T-helper 1 cell treated with Interleukin-12 subunit alpha and Interleukin-12 subunit beta and Interleukin-4 antibody, amounts not matched to agents 30 μg/mL and 1 μg/mL, for 36 hours (primary cell): Measurements from ENCODE around the gene GTF2H4.

Experiments
- H3K27ac Mint-ChIP-seq: one replicate; pipeline ENCODE4 v1.8.0; 2021; ENCODE audit warnings: mild to moderate bottlenecking, mixed read lengths
- H3K27me3 Mint-ChIP-seq: one replicate; pipeline ENCODE4 v1.8.0; 2021; ENCODE audit warnings: low read depth, mixed read lengths
- H3K36me3 Mint-ChIP-seq: one replicate; pipeline ENCODE4 v1.8.0; 2021; ENCODE audit warnings: low read depth, mixed read lengths
- H3K4me1 Mint-ChIP-seq: one replicate; pipeline ENCODE4 v1.8.0; 2021; ENCODE audit warnings: low read depth, mixed read lengths
- H3K4me3 Mint-ChIP-seq: one replicate; pipeline ENCODE4 v1.8.0; 2021; ENCODE audit warnings: mild to moderate bottlenecking, moderate library complexity, mixed read lengths
- H3K9me3 Mint-ChIP-seq: one replicate; pipeline ENCODE4 v1.8.0; 2021; ENCODE audit warnings: mixed read lengths

The GTF2H4 gene

GRCh38 chr6:30886897-30887255, 21.1 kb upstream of the GTF2H4 start:
- peaks cover 5% of the 10 kb centered on the region for H3K36me3 Mint-ChIP-seq
- no peak overlapping the region for H3K27ac Mint-ChIP-seq
- H3K27me3 Mint-ChIP-seq = peaks cover 12% of the 10 kb centered on the region
- H3K4me3 Mint-ChIP-seq = no peak overlapping the region
- H3K9me3 Mint-ChIP-seq = no peaks in the 10 kb centered on the region
- H3K4me1 Mint-ChIP-seq = peaks cover 23% of the 10 kb centered on the region

GRCh38 chr6:30887901-30888815, 19.8 kb upstream of the GTF2H4 start:
- no peak overlapping the region for H3K27ac Mint-ChIP-seq
- H3K36me3 Mint-ChIP-seq = peaks cover 5% of the 10 kb centered on the region
- no peak overlapping the region for H3K4me3 Mint-ChIP-seq
- H3K9me3 Mint-ChIP-seq = no peaks in the 10 kb centered on the region
- H3K4me1 Mint-ChIP-seq = peaks cover 20% of the 10 kb centered on the region
- H3K27me3 Mint-ChIP-seq = peaks cover 12% of the 10 kb centered on the region

GRCh38 chr6:30888816-30889495, 19.1 kb upstream of the GTF2H4 start:
- H3K27me3 Mint-ChIP-seq = peaks cover 12% of the 10 kb centered on the region

GRCh38 chr6:30889496-30889885, 18.5 kb upstream of the GTF2H4 start:
- peaks cover 12% of the 10 kb centered on the region for H3K27me3 Mint-ChIP-seq
- H3K4me1 Mint-ChIP-seq = peaks cover 15% of the 10 kb centered on the region
- no peak overlapping the region for H3K27ac Mint-ChIP-seq
- H3K4me3 Mint-ChIP-seq = no peak overlapping the region
- H3K9me3 Mint-ChIP-seq = no peaks in the 10 kb centered on the region
- peaks cover 5% of the 10 kb centered on the region for H3K36me3 Mint-ChIP-seq

More at GRCh38 chr6:30888816-30889495, 19.1 kb upstream of the GTF2H4 start:
- Mint-ChIP-seq H3K4me3 (no peak overlapping the region), H3K9me3 (no peaks in the 10 kb centered on the region), H3K36me3 (peaks cover 5% of the 10 kb centered on the region), H3K4me1 (peaks cover 15% of the 10 kb centered on the region), H3K27ac (no peak overlapping the region)

GRCh38 chr6:30889921-30890645, 17.9 kb upstream of the GTF2H4 start:
- H3K36me3 Mint-ChIP-seq = peaks cover 6% of the 10 kb centered on the region
- H3K27ac Mint-ChIP-seq = no peak overlapping the region
- H3K9me3 Mint-ChIP-seq = no peaks in the 10 kb centered on the region
- peaks cover 15% of the 10 kb centered on the region for H3K4me1 Mint-ChIP-seq
- H3K27me3 Mint-ChIP-seq = peaks cover 12% of the 10 kb centered on the region
- H3K4me3 Mint-ChIP-seq = no peak overlapping the region

- no peak overlapping the region for H3K4me3 Mint-ChIP-seq
- H3K4me1 Mint-ChIP-seq = peaks cover 9% of the 10 kb centered on the region
- H3K27me3 Mint-ChIP-seq = peaks cover 6% of the 10 kb centered on the region
- H3K27ac Mint-ChIP-seq = no peak overlapping the region
- H3K9me3 Mint-ChIP-seq = no peaks in the 10 kb centered on the region
- H3K36me3 Mint-ChIP-seq = peaks cover 2% of the 10 kb centered on the region
Observed at GRCh38 chr6:30890646-30891449, 17.2 kb upstream of the GTF2H4 start.

- Mint-ChIP-seq H3K27me3 (peaks cover 4% of the 10 kb centered on the region), H3K4me3 (no peak overlapping the region), H3K9me3 (no peaks in the 10 kb centered on the region), H3K27ac (no peak overlapping the region), H3K4me1 (peaks cover 3% of the 10 kb centered on the region), H3K36me3 (peaks cover 2% of the 10 kb centered on the region)
Observed at GRCh38 chr6:30891450-30891723, 16.6 kb upstream of the GTF2H4 start.

GRCh38 chr6:30891816-30892538, 16.0 kb upstream of the GTF2H4 start:
- peaks cover 2% of the 10 kb centered on the region for H3K36me3 Mint-ChIP-seq
- no peak overlapping the region for H3K27ac Mint-ChIP-seq
- H3K4me3 Mint-ChIP-seq = no peak overlapping the region
- H3K9me3 Mint-ChIP-seq = no peaks in the 10 kb centered on the region
- no peaks in the 10 kb centered on the region for H3K4me1 Mint-ChIP-seq
- H3K27me3 Mint-ChIP-seq = no peaks in the 10 kb centered on the region

GRCh38 chr6:30893001-30893591, 14.9 kb upstream of the GTF2H4 start:
- Mint-ChIP-seq H3K9me3 (no peaks in the 10 kb centered on the region), H3K27ac (no peak overlapping the region), H3K27me3 (no peaks in the 10 kb centered on the region), H3K4me3 (no peak overlapping the region), H3K4me1 (no peaks in the 10 kb centered on the region), H3K36me3 (peaks cover 2% of the 10 kb centered on the region)

- Mint-ChIP-seq H3K9me3 (no peaks in the 10 kb centered on the region), H3K27ac (no peak overlapping the region), H3K4me3 (no peak overlapping the region), H3K27me3 (no peaks in the 10 kb centered on the region), H3K4me1 (no peaks in the 10 kb centered on the region), H3K36me3 (peaks cover 5% of the 10 kb centered on the region)
Observed at GRCh38 chr6:30893666-30894065, 14.3 kb upstream of the GTF2H4 start.

- Mint-ChIP-seq H3K27me3 (no peaks in the 10 kb centered on the region), H3K4me1 (no peaks in the 10 kb centered on the region), H3K27ac (no peak overlapping the region), H3K36me3 (peaks cover 5% of the 10 kb centered on the region), H3K9me3 (no peaks in the 10 kb centered on the region), H3K4me3 (no peak overlapping the region)
Observed at GRCh38 chr6:30894381-30894780, 13.6 kb upstream of the GTF2H4 start.

GRCh38 chr6:30894935-30895334, 13.1 kb upstream of the GTF2H4 start:
- no peaks in the 10 kb centered on the region for H3K9me3 Mint-ChIP-seq
- H3K4me1 Mint-ChIP-seq = no peaks in the 10 kb centered on the region
- H3K4me3 Mint-ChIP-seq = no peak overlapping the region
- H3K27me3 Mint-ChIP-seq = no peaks in the 10 kb centered on the region
- H3K36me3 Mint-ChIP-seq = peaks cover 5% of the 10 kb centered on the region
- no peak overlapping the region for H3K27ac Mint-ChIP-seq

GRCh38 chr6:30895343-30895742, 12.7 kb upstream of the GTF2H4 start:
- H3K36me3 Mint-ChIP-seq = peaks cover 5% of the 10 kb centered on the region
- H3K9me3 Mint-ChIP-seq = no peaks in the 10 kb centered on the region
- H3K27ac Mint-ChIP-seq = no peak overlapping the region
- no peak overlapping the region for H3K4me3 Mint-ChIP-seq
- no peaks in the 10 kb centered on the region for H3K27me3 Mint-ChIP-seq
- H3K4me1 Mint-ChIP-seq = no peaks in the 10 kb centered on the region
